Mesothelial cell of epicardium (in vitro differentiated cells): Measurements from ENCODE around the gene MOSPD3. TPM values are rescaled to one million over a fixed set of nuclear protein-coding genes. Genes with fewer than 3 reads are reported as not detected.

Source experiments
- DNase-seq, 2 experiments: peaks; one replicate each; pipeline ENCODE4 v3.0.0; 2021; ENCODE audit warnings: low spot score in 2 of 2; ENCODE audit not compliant: unreplicated experiment in 2 of 2
- H3K27ac Mint-ChIP-seq: 2 replicates; pipeline ENCODE4 v1.8.0; 2021; ENCODE audit warnings: mixed read lengths
- H3K27me3 Mint-ChIP-seq: 2 replicates; pipeline ENCODE4 v1.8.0; 2021; ENCODE audit warnings: low read depth, mixed read lengths
- H3K36me3 Mint-ChIP-seq: 2 replicates; pipeline ENCODE4 v1.8.0; 2021; ENCODE audit warnings: mixed read lengths
- H3K4me1 Mint-ChIP-seq: 2 replicates; pipeline ENCODE4 v1.8.0; 2021; ENCODE audit warnings: mixed read lengths
- H3K4me3 Mint-ChIP-seq: 2 replicates; pipeline ENCODE4 v1.8.0; 2021; ENCODE audit warnings: mild to moderate bottlenecking, moderate library complexity, mixed read lengths
- H3K9me3 Mint-ChIP-seq: 2 replicates; pipeline ENCODE4 v1.8.0; 2021; ENCODE audit warnings: mixed read lengths
- CTCF ChIP-seq: fragments of 200-600 bp; sonication (generic); IDR thresholded peaks from one replicate; pipeline ENCODE4 v1.5.0; 2021; ENCODE audit warnings: antibody characterized with exemption; ENCODE audit not compliant: unreplicated experiment
- total RNA-seq: library from RNA; stranded (reverse); gene quantifications from 3 replicates; pipeline ENCODE4 v1.2.1, GENCODE V29; 2021

MOSPD3 gene
- total RNA-seq, 1 donor from 2014 or later, result 25.9 TPM

DNA sequence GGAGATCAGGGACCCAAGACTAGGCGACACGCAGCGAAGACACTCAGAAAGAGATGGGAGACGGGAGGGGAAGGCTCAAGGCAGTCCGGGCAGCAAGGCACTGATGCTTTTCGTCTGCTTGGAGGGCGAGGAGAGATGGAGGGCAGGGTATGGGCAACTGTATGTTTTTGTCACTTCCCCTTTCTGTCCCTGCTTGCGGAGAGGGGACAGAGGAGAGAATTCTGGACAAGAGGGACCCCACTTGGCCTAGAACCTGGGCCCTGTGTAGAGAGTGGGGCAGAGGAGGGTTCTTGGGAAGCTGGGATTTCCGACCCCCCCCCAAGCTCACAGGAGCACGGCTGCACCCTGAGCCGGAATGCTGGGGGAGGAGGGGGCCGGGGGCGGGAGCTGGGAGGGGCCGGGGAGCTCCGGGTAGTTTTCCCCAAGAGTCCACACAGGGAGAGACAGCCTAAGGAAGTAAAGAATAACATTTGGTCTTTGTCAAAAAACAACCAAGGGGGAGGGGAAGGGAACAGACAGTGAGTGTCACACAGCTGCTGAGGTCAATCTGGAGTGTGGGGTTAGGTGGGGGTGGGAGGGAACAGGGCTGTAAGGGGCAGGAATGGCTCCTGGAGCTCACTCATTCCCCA is 28.2 kb upstream of the MOSPD3 start:
- Mint-ChIP-seq H3K27ac (peak overlapping the region; percentile 96), H3K9me3 (no peaks in the 10 kb centered on the region), H3K27me3 (no peaks in the 10 kb centered on the region), H3K36me3 (no peaks in the 10 kb centered on the region), H3K4me3 (peak overlapping the region; percentile 91), H3K4me1 (peaks cover 36% of the 10 kb centered on the region)
- DNase-seq, result no peak
- TF ChIP-seq CTCF, result no peak

GRCh38 chr7:100584683-100585510 is 27.4 kb upstream of the MOSPD3 start:
- Mint-ChIP-seq H3K36me3 (no peaks in the 10 kb centered on the region), H3K27me3 (no peaks in the 10 kb centered on the region), H3K27ac (peak overlapping the region; percentile 96), H3K4me1 (peaks cover 43% of the 10 kb centered on the region), H3K9me3 (no peaks in the 10 kb centered on the region), H3K4me3 (peak overlapping the region; percentile 91)
- DNase-seq, result no peak
- no peak for TF ChIP-seq CTCF

- Mint-ChIP-seq H3K9me3 (no peaks in the 10 kb centered on the region), H3K27me3 (no peaks in the 10 kb centered on the region), H3K4me3 (peak within 1 kb of the TSS; percentile 91), H3K4me1 (peaks cover 51% of the 10 kb centered on the region), H3K36me3 (no peaks in the 10 kb centered on the region), H3K27ac (peak within 1 kb of the TSS; percentile 96)
- no peak for TF ChIP-seq CTCF
- DNase-seq, result peak in 1 of 2 experiments; percentile 72
Measured at GRCh38 chr7:100585511-100586265, 26.7 kb upstream of the MOSPD3 start, which contains the start of gene LRCH4. LRCH4 (minus strand) TSS chr7:100586129; CDS start chr7:100586100, 29 bp downstream.

DNA sequence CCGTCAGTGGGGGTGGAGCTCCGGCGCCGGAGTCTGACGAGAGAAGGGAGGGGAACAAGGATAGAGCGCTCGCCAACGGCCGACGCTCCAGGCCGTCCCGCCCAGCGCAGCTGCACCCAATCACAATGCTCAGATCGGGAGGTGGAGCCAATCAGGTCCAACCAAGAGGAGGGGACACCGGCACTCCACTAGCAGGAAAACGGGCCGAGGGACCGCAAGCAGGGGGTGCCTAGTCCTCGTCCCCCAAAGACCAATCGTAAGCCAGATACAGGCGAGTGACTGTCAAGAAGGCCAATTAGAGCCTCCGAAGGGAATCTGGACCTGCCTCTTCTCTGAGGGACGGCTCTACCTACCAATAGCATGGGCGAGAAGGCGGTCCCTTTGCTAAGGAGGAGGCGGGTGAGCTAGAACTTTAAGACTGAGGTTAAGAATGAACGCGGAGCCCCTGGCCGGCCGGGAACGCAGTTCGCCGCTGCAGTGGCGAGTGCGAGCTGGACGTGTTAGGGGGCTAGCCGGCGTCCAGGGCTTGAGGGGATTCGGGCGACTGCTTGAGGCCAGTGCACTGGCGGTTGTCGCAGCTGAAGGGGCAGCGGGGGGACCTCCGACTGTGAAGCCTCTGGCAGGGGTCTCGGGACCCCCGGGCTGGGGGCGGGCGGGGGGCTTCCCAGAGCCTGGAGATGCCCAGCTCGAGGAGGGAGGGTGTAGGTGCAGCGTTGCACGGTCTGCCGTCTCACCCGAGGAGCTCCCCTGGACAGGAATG is 25.9 kb upstream of the MOSPD3 start, which contains the start of gene FBXO24:
Gene FBXO24 (plus strand): TSS at position 63 of the 760 bp plus-strand sequence. CDS start 298 bp downstream, at position 361.
- H3K27me3 Mint-ChIP-seq, result no peaks in the 10 kb centered on the region
- no peaks in the 10 kb centered on the region for H3K9me3 Mint-ChIP-seq
- peaks cover 51% of the 10 kb centered on the region for H3K4me1 Mint-ChIP-seq
- H3K4me3 Mint-ChIP-seq, result peak within 1 kb of the TSS; percentile 91
- H3K36me3 Mint-ChIP-seq, result no peaks in the 10 kb centered on the region
- peak within 1 kb of the TSS; percentile 96 for H3K27ac Mint-ChIP-seq
- peak; percentile 98 to 99 for DNase-seq
- no peak for TF ChIP-seq CTCF

DNA sequence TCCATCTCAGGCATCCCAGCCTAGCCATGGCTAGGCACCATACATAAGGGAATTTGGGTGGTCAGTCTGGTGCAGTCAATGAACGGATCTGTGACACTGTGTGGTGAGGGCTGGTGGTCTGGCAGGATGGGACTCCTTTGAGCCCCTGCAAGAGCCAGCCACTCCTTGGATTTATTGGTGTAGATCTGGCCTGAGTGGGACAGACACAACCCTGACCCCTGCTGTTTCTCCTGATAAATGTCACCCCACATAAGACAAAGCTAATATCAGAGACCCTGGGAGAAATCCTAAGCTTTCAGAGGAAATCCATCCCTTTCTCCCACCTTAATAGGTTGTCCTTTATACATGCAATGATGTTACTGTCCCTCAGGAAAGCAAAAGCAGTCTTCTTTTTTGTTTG is 23.9 kb upstream of the MOSPD3 start:
- no peak for DNase-seq
- Mint-ChIP-seq H3K27me3 (no peaks in the 10 kb centered on the region), H3K27ac (peak overlapping the region; percentile 66), H3K36me3 (peaks cover 4% of the 10 kb centered on the region), H3K4me3 (peak overlapping the region; percentile 91), H3K9me3 (no peaks in the 10 kb centered on the region), H3K4me1 (peaks cover 38% of the 10 kb centered on the region)
- TF ChIP-seq CTCF, result peak; percentile 20
